T-helper 2 cell treated with Interferon-gamma antibody and Interleukin-4, amounts not matched to agents 100 ng/mL and 5 ng/mL, for 36 hours (primary cell): ENCODE data around the gene TRMT6. TPM values are rescaled to one million over a fixed set of nuclear protein-coding genes. Genes with fewer than 3 reads are reported as not detected.

Experiments used
- intact Hi-C: fragments of 100-400 bp; cut with micrococcal nuclease; formaldehyde crosslinking; loops from one replicate; pipeline ENCODE4 v1.15.1; 2023
- total RNA-seq: library from RNA; stranded (reverse); gene quantifications from 2 replicates; pipeline ENCODE4 v1.2.3, GENCODE V29; 2022

TRMT6 gene
- total RNA-seq, 1 donor from 2014 or later, result 21.4 TPM

GRCh38 chr20:5908981-5909380, 41.4 kb downstream of the TRMT6 start:
- intact Hi-C loops, result no loop called here

- intact Hi-C loops, result no loop called here
Observed at GRCh38 chr20:5900908-5901307, 49.4 kb downstream of the TRMT6 start.

- intact Hi-C loops, result no loop called here
Observed at GRCh38 chr20:5899444-5899843, 50.9 kb downstream of the TRMT6 start.

- intact Hi-C loops, result no loop called here
Observed at GRCh38 chr20:5895626-5896025, 54.7 kb downstream of the TRMT6 start.

GRCh38 chr20:5893621-5894020, 56.7 kb downstream of the TRMT6 start:
- intact Hi-C loops, result no loop called here

GRCh38 chr20:5893052-5893451, 57.3 kb downstream of the TRMT6 start:
- intact Hi-C loops, result no loop called here

GRCh38 chr20:5890773-5891441, 59.4 kb downstream of the TRMT6 start:
- intact Hi-C loops, result no loop called here

GRCh38 chr20:5888041-5888440, 62.3 kb downstream of the TRMT6 start:
- intact Hi-C loops, result no loop called here

GRCh38 chr20:5887386-5887785, 62.9 kb downstream of the TRMT6 start:
- intact Hi-C loops, result no loop called here

Other genes starting within 250 kb of the TRMT6 start
- 14.8 and 15.0 TPM in 2 replicates for gene SHLD1, start 200.1 kb downstream of the TRMT6 start, total RNA-seq
- gene CHGB, start 39.0 kb downstream of the TRMT6 start, total RNA-seq, result 0.07 TPM in 1 of 2 replicates, not detected in the other
- gene MCM8, start 119 bp upstream of the TRMT6 start, total RNA-seq, result 34.3 and 35.7 TPM in 2 replicates
- gene CRLS1, start 55.6 kb upstream of the TRMT6 start, total RNA-seq, result 38.6 and 43.9 TPM in 2 replicates
- not detected in 2 replicates for gene LRRN4, start 103.5 kb upstream of the TRMT6 start, total RNA-seq
- 0.45 and 0.75 TPM in 2 replicates for gene FERMT1, start 172.5 kb upstream of the TRMT6 start, total RNA-seq